K562 (cell line): Measurements from ENCODE around the gene AP3M1. TPM values are rescaled to one million over a fixed set of nuclear protein-coding genes. Genes with fewer than 3 reads are reported as not detected.
A peak's percentile ranks its signal among the peaks of the same experiment; 100 is the strongest.

ENCODE experiments used
- EGR1 ChIP-seq: fragments of 450-650 bp; conservative IDR thresholded peaks from 2 replicates; pipeline ENCODE4 v1.6.1; 2017; ENCODE audit warnings: mild to moderate bottlenecking
- FOXA3 ChIP-seq, 2 experiments: fragments of 450-650 bp in 1 of 2; sonication (generic) in 1 of 2; formaldehyde crosslinking; IDR thresholded peaks in 1 of 2; conservative IDR thresholded peaks in 1 of 2; 2 replicates each; pipeline versions ENCODE4 v1.4.0 to v1.8.0; 2020 to 2022; ENCODE audit warnings: mild to moderate bottlenecking in 2 of 2, missing genetic modification reagents in 1 of 2
- FOXJ3 ChIP-seq: sonication (generic); formaldehyde crosslinking; IDR thresholded peaks from 2 replicates; pipeline ENCODE4 v1.4.0; 2020; ENCODE audit warnings: mild to moderate bottlenecking, missing genetic modification reagents
- FOXK2 ChIP-seq, 2 experiments: fragments of 450-650 bp; IDR thresholded peaks in 1 of 2; conservative IDR thresholded peaks in 1 of 2; 2 replicates each; pipeline ENCODE4 v1.6.1; 2016; ENCODE audit warnings: low read depth in 2 of 2, mild to moderate bottlenecking in 1 of 2
- FOXP1 ChIP-seq: sonication (generic); formaldehyde crosslinking; IDR thresholded peaks from 2 replicates; pipeline ENCODE4 v1.8.0; 2022; ENCODE audit warnings: mild to moderate bottlenecking, missing genetic modification reagents
- HDAC8 ChIP-seq: fragments of 450-650 bp; IDR thresholded peaks from 2 replicates; pipeline ENCODE4 v1.6.1; 2016; ENCODE audit warnings: mild to moderate bottlenecking, missing genetic modification characterization, moderate library complexity, missing compliant biosample characterization
- KAT2B ChIP-seq: IDR thresholded peaks from one replicate; pipeline ENCODE4 v1.6.1; 2012; ENCODE audit warnings: low read depth, mild to moderate bottlenecking, control low read depth, inconsistent platforms, low read length, moderate library complexity
- NCOA1 ChIP-seq: fragments of 450-650 bp; IDR thresholded peaks from 2 replicates; pipeline ENCODE4 v1.6.1; 2016; ENCODE audit warnings: low read depth
- PHF8 ChIP-seq: fragments of 200-600 bp; sonication (generic); IDR thresholded peaks from 2 replicates; pipeline ENCODE4 v1.6.1; 2012; ENCODE audit warnings: mixed run types, mild to moderate bottlenecking, inconsistent platforms, low read length, moderate library complexity, borderline replicate concordance
- RAD51 ChIP-seq: fragments of 450-650 bp; IDR thresholded peaks from 2 replicates; pipeline ENCODE4 v1.7.1; 2016; ENCODE audit warnings: low read depth, mild to moderate bottlenecking, borderline replicate concordance
- RNF2 ChIP-seq: sonication (generic); IDR thresholded peaks from 2 replicates; pipeline ENCODE4 v1.6.1; 2016
- SMARCC2 ChIP-seq: fragments of 450-650 bp; IDR thresholded peaks from 2 replicates; pipeline ENCODE4 v1.6.1; 2017; ENCODE audit warnings: antibody characterized with exemption, moderate library complexity, mild to moderate bottlenecking, low read depth
- SUPT5H ChIP-seq: fragments of 450-650 bp; IDR thresholded peaks from 2 replicates; pipeline ENCODE4 v1.6.1; 2016
- TCF3 ChIP-seq: sonication (generic); formaldehyde crosslinking; IDR thresholded peaks from 2 replicates; pipeline ENCODE4 v1.4.0; 2020; ENCODE audit warnings: mild to moderate bottlenecking, missing genetic modification reagents
- THRAP3 ChIP-seq: fragments of 450-650 bp; IDR thresholded peaks from 2 replicates; pipeline ENCODE4 v1.6.1; 2016; ENCODE audit warnings: mild to moderate bottlenecking, inconsistent platforms, borderline replicate concordance
- ZKSCAN8 ChIP-seq: fragments of 200-800 bp; sonication (Bioruptor generic); IDR thresholded peaks from 2 replicates; pipeline ENCODE4 v1.6.1; 2016; ENCODE audit warnings: missing genetic modification characterization, missing compliant biosample characterization
- ZNF75A ChIP-seq: fragments of 450-650 bp; formaldehyde crosslinking; IDR thresholded peaks from 2 replicates; pipeline ENCODE4 v1.4.0; 2020; ENCODE audit warnings: mild to moderate bottlenecking
- ZNF77 ChIP-seq: fragments of 250-450 bp; sonication (Bioruptor Pico); IDR thresholded peaks from 2 replicates; pipeline ENCODE4 v1.5.0; 2020
- polyA plus RNA-seq, 8 experiments: library from polyadenylated mRNA; depleted of rRNA in 4 of 8; stranded (reverse) in 5 of 8; unstranded in 3 of 8; fragments of >200 nt; fragmentation: Nextera tagmentation in 2 of 8; fragmentation: Illumina TruSeq in 1 of 8; extraction: Ambion mirVana in 2 of 8; extraction: Trizol in 1 of 8; gene quantifications; 2 replicates each; pipeline versions ENCODE4 v1.2.1 to v1.2.3, GENCODE V29; 2011 to 2014; ENCODE audit warnings: inconsistent platforms in 1 of 8, missing spikeins in 1 of 8
- total RNA-seq, 7 experiments: library from RNA; depleted of rRNA in 6 of 7; stranded (reverse); fragments of >200 nt in 6 of 7; fragmentation: Illumina TruSeq in 2 of 7; extraction: Trizol in 2 of 7; gene quantifications; 2 replicates each; pipeline versions ENCODE4 v1.2.1 to v1.2.3, GENCODE V29; 2011 to 2021; ENCODE audit warnings: low replicate concordance in 1 of 7
- TF ChIP-seq, protein P1 (sequence below): fragments of 200-400 bp; formaldehyde crosslinking; IDR thresholded peaks from 2 replicates; pipeline ENCODE4 v1.6.1; 2017; ENCODE audit warnings: mild to moderate bottlenecking, low read depth, low read length, moderate library complexity
- TF ChIP-seq, protein P2 (sequence below): sonication (generic); formaldehyde crosslinking; IDR thresholded peaks from 2 replicates; pipeline ENCODE4 v1.5.0; 2020; ENCODE audit warnings: missing genetic modification reagents
- TF ChIP-seq, protein P3 (sequence below): fragments of 450-650 bp; IDR thresholded peaks from 2 replicates; pipeline ENCODE4 v1.6.1; 2017; ENCODE audit warnings: antibody characterized with exemption, mild to moderate bottlenecking

The AP3M1 gene
- total and polyA plus RNA-seq, 9 of the 15 experiments (the other 6 are each of a cell fraction or from before 2014, with no cell fraction given), result 44.3 to 135 (median 67.6) TPM

DNA sequence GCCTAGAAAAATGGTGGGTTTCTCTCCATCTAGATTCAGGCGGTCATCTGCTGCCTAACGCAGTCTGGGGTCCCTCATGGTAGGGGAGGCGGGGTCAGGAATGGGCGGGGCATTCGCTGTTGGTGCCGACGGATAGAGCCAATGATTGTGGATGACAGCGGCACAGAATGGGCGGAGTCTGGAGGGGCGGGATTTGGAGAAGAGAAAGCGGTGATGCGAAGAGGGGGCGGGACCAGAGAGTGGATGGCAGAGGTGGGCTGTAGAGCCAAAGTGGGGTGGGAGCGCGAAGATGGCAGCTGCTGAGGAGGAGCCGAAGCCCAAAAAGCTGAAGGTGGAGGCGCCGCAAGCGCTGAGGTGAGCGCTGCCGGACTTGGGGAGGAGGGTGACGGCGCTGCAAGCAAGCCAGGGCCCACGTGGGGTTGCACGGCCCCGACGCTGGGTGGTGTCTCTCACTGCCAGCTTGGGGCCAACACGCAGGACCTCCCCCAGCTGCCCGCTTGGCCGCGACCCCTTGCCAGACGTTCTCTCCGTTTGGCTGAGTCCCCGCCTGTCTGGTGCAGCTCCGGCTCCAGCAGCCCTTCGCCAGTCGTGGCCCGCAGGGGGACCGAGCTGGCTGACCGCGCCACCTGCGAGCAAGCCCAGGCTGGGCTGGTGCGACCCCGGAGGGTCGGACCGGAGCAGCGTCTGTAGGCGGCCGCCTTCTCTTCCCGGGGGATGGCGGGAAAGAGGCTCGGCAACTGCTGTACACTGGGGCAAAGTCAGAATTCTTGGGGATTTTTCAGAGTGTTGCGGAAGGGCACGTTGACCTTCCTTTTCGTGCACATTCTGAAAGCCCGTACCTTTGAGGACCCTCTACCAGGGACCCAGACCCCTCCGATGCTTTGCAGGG is 606 bp upstream of the AP3M1 start, which contains the start of gene ADK (continued):
- TF ChIP-seq, protein P1, sequence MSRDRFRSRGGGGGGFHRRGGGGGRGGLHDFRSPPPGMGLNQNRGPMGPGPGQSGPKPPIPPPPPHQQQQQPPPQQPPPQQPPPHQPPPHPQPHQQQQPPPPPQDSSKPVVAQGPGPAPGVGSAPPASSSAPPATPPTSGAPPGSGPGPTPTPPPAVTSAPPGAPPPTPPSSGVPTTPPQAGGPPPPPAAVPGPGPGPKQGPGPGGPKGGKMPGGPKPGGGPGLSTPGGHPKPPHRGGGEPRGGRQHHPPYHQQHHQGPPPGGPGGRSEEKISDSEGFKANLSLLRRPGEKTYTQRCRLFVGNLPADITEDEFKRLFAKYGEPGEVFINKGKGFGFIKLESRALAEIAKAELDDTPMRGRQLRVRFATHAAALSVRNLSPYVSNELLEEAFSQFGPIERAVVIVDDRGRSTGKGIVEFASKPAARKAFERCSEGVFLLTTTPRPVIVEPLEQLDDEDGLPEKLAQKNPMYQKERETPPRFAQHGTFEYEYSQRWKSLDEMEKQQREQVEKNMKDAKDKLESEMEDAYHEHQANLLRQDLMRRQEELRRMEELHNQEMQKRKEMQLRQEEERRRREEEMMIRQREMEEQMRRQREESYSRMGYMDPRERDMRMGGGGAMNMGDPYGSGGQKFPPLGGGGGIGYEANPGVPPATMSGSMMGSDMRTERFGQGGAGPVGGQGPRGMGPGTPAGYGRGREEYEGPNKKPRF, result no peak
- no peak for TF ChIP-seq ZNF77 (CRISPR knock-in tag)
- no peak for TF ChIP-seq FOXJ3
- TF ChIP-seq RNF2, result 0 out of 2 replicates have a peak, but pooled peaks have one; percentile 28
- peak; percentile 49; the same call in 1 of the 2 replicates for TF ChIP-seq NCOA1
- TF ChIP-seq TCF3 (CRISPR knock-in tag), result no peak
- TF ChIP-seq HDAC8, result no peak; the same call in 1 of the 2 replicates
- TF ChIP-seq, protein P2, sequence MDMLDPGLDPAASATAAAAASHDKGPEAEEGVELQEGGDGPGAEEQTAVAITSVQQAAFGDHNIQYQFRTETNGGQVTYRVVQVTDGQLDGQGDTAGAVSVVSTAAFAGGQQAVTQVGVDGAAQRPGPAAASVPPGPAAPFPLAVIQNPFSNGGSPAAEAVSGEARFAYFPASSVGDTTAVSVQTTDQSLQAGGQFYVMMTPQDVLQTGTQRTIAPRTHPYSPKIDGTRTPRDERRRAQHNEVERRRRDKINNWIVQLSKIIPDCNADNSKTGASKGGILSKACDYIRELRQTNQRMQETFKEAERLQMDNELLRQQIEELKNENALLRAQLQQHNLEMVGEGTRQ (CRISPR knock-in tag), result peak; percentile 80
- no peak for TF ChIP-seq THRAP3
- no peak for TF ChIP-seq SMARCC2
- no peak for TF ChIP-seq ZNF75A (CRISPR knock-in tag)
- TF ChIP-seq FOXA3 (CRISPR knock-in tag; conservative IDR thresholded peaks at IDR 0.05 in 1 of 2, IDR thresholded peaks at IDR 0.05 in 1 of 2), result peak in 1 of 2 experiments; percentile 65; a peak in 1 of 4 replicates
- no peak for TF ChIP-seq KAT2B
- TF ChIP-seq ZKSCAN8, result no peak
- TF ChIP-seq RAD51, result 0 out of 2 replicates have a peak, but pooled peaks have one; percentile 26
- peak; percentile 65 for TF ChIP-seq EGR1
- TF ChIP-seq FOXP1 (CRISPR knock-in tag), result peak; percentile 93
- TF ChIP-seq PHF8, result peak; percentile 86
- TF ChIP-seq, protein P3, sequence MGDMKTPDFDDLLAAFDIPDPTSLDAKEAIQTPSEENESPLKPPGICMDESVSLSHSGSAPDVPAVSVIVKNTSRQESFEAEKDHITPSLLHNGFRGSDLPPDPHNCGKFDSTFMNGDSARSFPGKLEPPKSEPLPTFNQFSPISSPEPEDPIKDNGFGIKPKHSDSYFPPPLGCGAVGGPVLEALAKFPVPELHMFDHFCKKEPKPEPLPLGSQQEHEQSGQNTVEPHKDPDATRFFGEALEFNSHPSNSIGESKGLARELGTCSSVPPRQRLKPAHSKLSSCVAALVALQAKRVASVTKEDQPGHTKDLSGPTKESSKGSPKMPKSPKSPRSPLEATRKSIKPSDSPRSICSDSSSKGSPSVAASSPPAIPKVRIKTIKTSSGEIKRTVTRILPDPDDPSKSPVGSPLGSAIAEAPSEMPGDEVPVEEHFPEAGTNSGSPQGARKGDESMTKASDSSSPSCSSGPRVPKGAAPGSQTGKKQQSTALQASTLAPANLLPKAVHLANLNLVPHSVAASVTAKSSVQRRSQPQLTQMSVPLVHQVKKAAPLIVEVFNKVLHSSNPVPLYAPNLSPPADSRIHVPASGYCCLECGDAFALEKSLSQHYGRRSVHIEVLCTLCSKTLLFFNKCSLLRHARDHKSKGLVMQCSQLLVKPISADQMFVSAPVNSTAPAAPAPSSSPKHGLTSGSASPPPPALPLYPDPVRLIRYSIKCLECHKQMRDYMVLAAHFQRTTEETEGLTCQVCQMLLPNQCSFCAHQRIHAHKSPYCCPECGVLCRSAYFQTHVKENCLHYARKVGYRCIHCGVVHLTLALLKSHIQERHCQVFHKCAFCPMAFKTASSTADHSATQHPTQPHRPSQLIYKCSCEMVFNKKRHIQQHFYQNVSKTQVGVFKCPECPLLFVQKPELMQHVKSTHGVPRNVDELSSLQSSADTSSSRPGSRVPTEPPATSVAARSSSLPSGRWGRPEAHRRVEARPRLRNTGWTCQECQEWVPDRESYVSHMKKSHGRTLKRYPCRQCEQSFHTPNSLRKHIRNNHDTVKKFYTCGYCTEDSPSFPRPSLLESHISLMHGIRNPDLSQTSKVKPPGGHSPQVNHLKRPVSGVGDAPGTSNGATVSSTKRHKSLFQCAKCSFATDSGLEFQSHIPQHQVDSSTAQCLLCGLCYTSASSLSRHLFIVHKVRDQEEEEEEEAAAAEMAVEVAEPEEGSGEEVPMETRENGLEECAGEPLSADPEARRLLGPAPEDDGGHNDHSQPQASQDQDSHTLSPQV, result peak; percentile 57; the same call in 1 of the 2 replicates
- TF ChIP-seq FOXK2 (conservative IDR thresholded peaks at IDR 0.05 in 1 of 2, IDR thresholded peaks at IDR 0.05 in 1 of 2; ENCODE audit: low read depth in 2 of 2), result peak; percentile 15 to 54; a peak in 3 of 4 replicates
- peak; percentile 87 for TF ChIP-seq SUPT5H
